ENCODE results near the gene KRT2.

DNA sequence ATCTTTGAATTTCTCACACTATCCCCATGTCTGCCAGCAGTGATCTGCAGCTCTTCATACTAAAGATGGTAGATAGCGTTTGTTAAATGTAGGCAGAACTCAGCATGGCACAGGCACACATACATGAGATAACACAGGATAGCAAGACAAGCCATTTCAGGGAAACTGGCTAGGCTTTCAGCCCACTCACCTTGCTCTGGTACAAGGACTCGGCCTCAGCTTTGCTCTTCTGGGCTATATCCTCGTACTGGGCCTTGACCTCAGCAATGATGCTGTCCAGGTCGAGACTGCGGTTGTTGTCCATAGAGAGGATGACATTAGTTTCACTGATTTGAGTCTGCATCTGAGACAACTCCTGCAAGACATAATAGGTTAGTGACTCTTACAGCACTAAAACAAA, 25.1 kb upstream of the KRT2 start:
- TF ChIP-seq CTCF (IDR thresholded peaks at IDR 0.05; ENCODE audit: insufficient read depth, low read depth, low read length) = no peak
- no peak for TF ChIP-seq EZH2 (IDR thresholded peaks at IDR 0.05; ENCODE audit: insufficient read depth, low read length)

Data from astrocyte (in vitro differentiated cells and primary cell).